ENCODE measurements around the gene SERINC1. TPM values are rescaled to one million over a fixed set of nuclear protein-coding genes. Genes with fewer than 3 reads are reported as not detected.
"Not testable (repeated sequence)": the region's sequence is repeated elsewhere in the genome, so short reads cannot be mapped to it uniquely, and the experiment has no call there.

Gene SERINC1
- 88.2 and 91.1 TPM in 2 replicates for total RNA-seq
- long read RNA-seq, transcript SERINC1-201 (10 exons, 3,137 nt) = major isoform, 341 of 373 reads
- long read RNA-seq, partial matches to known transcripts = 29 of 373 reads
- long read RNA-seq, other reads (novel, unspliced or antisense) = 3 of 373 reads

- Mint-ChIP-seq H3K27ac (peak within 1 kb of the TSS; percentile 99), H3K36me3 (ENCODE audit: insufficient read depth) (peaks cover 6% of the 10 kb centered on the region), H3K27me3 (no peaks in the 10 kb centered on the region), H3K4me1 (ENCODE audit: low read depth) (peaks cover 15% of the 10 kb centered on the region), H3K4me3 (ENCODE audit: low read depth) (peak within 1 kb of the TSS; percentile 98), H3K9me3 (ENCODE audit: low read depth) (no peaks in the 10 kb centered on the region)
- TF ChIP-seq, protein P1, sequence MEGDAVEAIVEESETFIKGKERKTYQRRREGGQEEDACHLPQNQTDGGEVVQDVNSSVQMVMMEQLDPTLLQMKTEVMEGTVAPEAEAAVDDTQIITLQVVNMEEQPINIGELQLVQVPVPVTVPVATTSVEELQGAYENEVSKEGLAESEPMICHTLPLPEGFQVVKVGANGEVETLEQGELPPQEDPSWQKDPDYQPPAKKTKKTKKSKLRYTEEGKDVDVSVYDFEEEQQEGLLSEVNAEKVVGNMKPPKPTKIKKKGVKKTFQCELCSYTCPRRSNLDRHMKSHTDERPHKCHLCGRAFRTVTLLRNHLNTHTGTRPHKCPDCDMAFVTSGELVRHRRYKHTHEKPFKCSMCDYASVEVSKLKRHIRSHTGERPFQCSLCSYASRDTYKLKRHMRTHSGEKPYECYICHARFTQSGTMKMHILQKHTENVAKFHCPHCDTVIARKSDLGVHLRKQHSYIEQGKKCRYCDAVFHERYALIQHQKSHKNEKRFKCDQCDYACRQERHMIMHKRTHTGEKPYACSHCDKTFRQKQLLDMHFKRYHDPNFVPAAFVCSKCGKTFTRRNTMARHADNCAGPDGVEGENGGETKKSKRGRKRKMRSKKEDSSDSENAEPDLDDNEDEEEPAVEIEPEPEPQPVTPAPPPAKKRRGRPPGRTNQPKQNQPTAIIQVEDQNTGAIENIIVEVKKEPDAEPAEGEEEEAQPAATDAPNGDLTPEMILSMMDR (IDR thresholded peaks at IDR 0.05; ENCODE audit: unreplicated experiment) = no peak
- DNase-seq (ENCODE audit: low spot score, unreplicated experiment) = peak; percentile 78
Observed at GRCh38 chr6:122471107-122472021, at the start of gene SERINC1. Gene SERINC1 (minus strand): TSS chr6:122471807. CDS start chr6:122471737, 70 bp downstream.

DNA sequence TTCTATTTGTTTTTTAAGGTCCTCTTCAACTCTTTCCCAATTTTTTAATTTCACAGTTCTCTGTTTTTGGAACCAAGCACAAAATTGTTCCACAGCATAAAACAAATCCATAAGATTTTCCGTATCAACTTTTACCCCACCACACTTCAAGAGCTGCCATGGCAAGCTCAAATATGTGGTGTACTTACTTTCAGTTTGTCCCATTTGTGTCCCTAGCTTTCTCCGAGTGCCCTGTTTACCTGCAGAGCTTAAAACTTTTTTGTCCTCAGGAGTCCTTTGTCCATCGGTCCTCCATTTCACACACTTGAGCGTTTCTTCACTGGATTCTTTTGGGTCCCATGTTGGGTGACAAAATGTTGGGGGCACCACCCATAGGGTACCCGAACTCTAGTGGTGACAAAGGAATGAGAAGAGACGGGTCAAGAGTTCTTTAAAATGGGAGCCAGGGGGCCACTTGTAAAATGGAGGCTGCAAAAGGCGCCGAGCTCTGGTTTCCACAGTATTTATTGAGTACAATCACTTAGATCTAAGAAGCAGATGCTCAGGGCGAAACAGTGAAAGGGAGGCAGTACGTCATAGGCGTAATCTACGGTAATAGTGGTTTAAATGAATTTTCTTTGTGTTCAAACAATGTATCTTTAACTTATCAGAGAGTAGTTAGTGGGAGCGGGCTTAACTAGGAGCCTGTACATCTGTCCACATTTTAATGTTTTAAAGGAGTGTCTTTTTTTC lies 39.8 kb upstream of the SERINC1 start:
- Mint-ChIP-seq H3K27ac (no peak overlapping the region), H3K4me1 (ENCODE audit: low read depth) (peaks cover 3% of the 10 kb centered on the region), H3K36me3 (ENCODE audit: insufficient read depth) (peaks cover 42% of the 10 kb centered on the region), H3K27me3 (no peaks in the 10 kb centered on the region), H3K9me3 (ENCODE audit: low read depth) (peaks cover 23% of the 10 kb centered on the region), H3K4me3 (ENCODE audit: low read depth) (no peak overlapping the region)
- TF ChIP-seq, protein P1 (IDR thresholded peaks at IDR 0.05; ENCODE audit: unreplicated experiment) = no peak
- no peak for DNase-seq (ENCODE audit: low spot score, unreplicated experiment)

DNA sequence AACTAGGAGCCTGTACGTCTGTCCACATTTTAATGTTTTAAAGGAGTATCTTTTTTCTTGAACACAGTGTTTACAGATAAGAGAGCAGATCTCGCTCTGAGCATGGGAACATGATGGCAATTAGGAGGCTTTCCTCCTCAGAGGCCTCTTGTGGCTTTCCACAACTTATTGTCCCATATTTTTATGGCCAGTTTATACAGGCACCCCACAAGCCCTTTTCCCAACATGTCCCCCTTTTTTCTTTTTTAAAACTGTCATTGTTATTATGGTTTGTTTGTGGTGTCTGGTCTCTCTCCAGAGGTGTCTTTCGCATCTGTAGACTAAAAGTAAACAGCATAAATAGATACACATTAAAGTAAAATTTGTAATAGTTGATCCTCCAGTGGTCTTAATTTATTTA lies 33.6 kb upstream of the SERINC1 start:
- H3K4me3 Mint-ChIP-seq (ENCODE audit: low read depth); H3K27me3 Mint-ChIP-seq; DNase-seq (ENCODE audit: low spot score, unreplicated experiment); H3K4me1 Mint-ChIP-seq (ENCODE audit: low read depth); H3K27ac Mint-ChIP-seq: not testable (repeated sequence)
- Mint-ChIP-seq H3K9me3 (ENCODE audit: low read depth) (peaks cover 60% of the 10 kb centered on the region), H3K36me3 (ENCODE audit: insufficient read depth) (peaks cover 68% of the 10 kb centered on the region)

DNA sequence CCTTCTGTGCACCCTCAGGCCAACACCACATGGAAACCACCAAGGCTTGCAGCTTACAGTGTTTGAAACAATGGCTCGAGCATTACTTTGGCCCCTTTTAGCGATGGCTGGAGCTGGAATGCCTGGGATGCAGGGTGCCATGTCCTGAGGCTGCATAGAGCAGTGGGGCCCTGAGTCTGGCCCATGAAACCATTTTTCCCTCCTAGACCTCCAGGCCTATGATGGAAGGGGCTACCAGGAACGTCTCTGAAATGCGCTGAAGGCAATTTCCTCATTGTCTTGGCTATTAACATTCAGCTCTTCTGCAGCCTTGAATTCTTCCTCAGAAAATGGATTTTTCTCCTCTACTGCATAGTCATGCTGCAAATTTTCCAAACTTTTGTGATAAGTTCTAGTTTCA lies 29.9 kb upstream of the SERINC1 start:
- TF ChIP-seq, protein P1 (IDR thresholded peaks at IDR 0.05; ENCODE audit: unreplicated experiment) = no peak

GRCh38 chr6:122495612-122496011 lies 24.0 kb upstream of the SERINC1 start:
- Mint-ChIP-seq H3K9me3 (ENCODE audit: low read depth) (peaks cover 61% of the 10 kb centered on the region), H3K4me3 (ENCODE audit: low read depth) (no peak overlapping the region), H3K4me1 (ENCODE audit: low read depth) (no peaks in the 10 kb centered on the region), H3K27ac (no peak overlapping the region), H3K27me3 (no peaks in the 10 kb centered on the region), H3K36me3 (ENCODE audit: insufficient read depth) (peaks cover 70% of the 10 kb centered on the region)
- DNase-seq (ENCODE audit: low spot score, unreplicated experiment) = no peak
- TF ChIP-seq, protein P1 (IDR thresholded peaks at IDR 0.05; ENCODE audit: unreplicated experiment) = no peak

More for the DNA sequence above, 29.9 kb upstream of the SERINC1 start:
- DNase-seq (ENCODE audit: low spot score, unreplicated experiment) = no peak
- H3K4me1 Mint-ChIP-seq (ENCODE audit: low read depth) = no peaks in the 10 kb centered on the region
- no peak overlapping the region for H3K27ac Mint-ChIP-seq
- no peak overlapping the region for H3K4me3 Mint-ChIP-seq (ENCODE audit: low read depth)
- no peaks in the 10 kb centered on the region for H3K27me3 Mint-ChIP-seq
- H3K36me3 Mint-ChIP-seq (ENCODE audit: insufficient read depth) = peaks cover 73% of the 10 kb centered on the region
- peaks cover 73% of the 10 kb centered on the region for H3K9me3 Mint-ChIP-seq (ENCODE audit: low read depth)

Measured in progenitor cell of endocrine pancreas (in vitro differentiated cells).